Skin epidermis (tissue), 12 donors: Measurements from ENCODE around the gene PAPSS2.

Experiments
- H3K27ac ChIP-seq, 21 experiments: fragments of 200-600 bp; sonication (generic) in 11 of 21; one replicate each; pipeline ENCODE4 v1.5.0; 2020; ENCODE audit warnings: mild to moderate bottlenecking in 3 of 21, inconsistent platforms in 2 of 21, moderate library complexity in 2 of 21
- H3K4me3 ChIP-seq, 7 experiments: fragments of 200-600 bp; sonication (generic) in 2 of 7; one replicate each; pipeline ENCODE4 v1.5.0; 2020; ENCODE audit warnings: inconsistent platforms in 2 of 7, mild to moderate bottlenecking in 2 of 7, moderate library complexity in 1 of 7

Gene PAPSS2

DNA sequence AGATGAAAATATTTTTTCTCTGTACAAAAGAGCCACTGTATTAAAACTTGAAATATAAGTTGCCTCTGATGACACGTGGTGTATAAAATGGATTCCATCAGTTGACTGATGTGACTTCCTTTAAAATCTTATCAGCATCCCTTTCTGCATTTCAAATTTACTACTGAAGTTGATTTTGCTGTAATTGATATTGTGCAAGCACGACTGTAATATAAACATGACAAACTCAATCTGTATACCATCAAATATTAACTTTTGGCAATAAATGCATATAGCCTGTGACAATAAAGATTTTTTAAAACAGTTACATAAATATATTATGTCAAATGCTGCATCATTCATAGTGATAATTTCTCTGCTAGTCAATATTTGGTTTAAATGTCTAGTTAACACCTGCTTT, 7.8 kb downstream of the PAPSS2 start:
- Histone ChIP-seq H3K4me3 (no peak overlapping the region), H3K27ac (no peak overlapping the region)

DNA sequence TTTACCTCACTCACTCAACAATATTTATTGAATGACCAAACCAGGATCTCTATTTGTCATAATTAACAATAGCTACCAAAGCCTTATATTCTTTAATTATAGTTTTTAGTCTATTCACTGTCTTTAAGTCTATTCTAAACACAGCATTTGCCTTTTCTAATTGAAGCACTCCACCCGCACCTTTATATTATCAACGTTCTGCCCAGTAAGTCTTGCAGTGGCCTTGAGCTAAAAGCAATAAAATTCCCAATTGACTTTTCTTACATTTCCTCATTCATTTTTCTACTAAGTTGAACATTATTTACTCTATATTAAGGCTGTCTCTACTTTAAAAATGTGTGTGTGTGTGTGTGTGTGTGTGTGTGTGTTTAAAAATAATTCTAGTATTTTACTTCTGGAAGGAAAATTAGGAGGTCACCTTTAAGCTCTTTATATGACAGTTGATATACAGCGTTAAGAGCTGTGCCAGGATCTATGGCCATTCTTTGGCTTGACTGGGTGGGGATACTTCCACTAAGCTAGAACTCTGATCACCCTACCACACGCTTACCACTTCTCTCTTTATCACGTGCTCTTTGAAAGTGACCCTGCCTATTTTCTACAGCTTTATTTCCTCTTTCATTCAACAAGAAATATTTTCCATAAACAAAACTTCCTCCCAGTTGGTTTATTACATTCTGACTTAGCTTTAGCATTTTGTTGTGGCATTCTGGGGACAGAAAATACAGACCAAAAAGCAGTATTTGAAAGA, 8.8 kb downstream of the PAPSS2 start:
- H3K27ac ChIP-seq = peak overlapping the region in 1 of 21 experiments; percentile 38
- H3K4me3 ChIP-seq = no peak overlapping the region

DNA sequence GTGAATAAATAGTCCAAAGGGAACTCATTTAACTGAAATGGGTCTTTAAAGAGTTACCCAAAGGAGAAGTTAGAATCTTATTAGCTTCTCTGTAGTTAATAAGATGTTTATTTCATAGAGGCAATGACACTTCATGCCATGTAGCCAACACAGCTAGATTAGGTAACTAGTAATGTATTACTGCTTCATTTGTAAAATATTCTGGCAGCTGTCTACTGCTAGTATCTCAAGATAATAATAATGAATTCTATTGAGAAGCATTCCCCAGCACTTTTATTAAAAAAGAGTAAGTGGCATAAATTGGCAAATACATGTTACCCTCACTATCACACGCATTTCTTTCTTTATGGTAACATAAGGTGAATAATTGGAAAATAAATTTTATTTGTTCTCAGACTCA, 10.1 kb downstream of the PAPSS2 start:
- H3K4me3 ChIP-seq = no peak overlapping the region
- H3K27ac ChIP-seq = no peak overlapping the region

DNA sequence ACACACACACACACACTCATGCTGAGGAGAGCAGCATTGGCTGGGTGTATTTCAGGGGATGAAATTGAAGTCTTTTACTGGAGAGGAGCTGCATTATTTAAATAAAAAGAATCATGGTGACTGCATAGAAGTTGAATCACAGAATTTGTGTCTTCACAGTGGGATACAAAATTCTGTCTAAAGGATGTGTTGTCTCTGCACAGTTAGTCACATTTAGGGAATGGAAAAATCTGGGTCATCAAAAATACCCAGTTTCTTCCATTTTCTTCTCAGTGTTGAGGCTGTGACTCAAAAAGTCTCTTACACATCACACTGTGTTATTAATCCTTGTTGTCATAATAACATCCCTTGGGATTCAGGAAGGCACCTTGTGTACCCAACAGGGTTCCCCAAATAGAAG, 10.9 kb downstream of the PAPSS2 start:
- Histone ChIP-seq H3K27ac (peak overlapping the region in 1 of 21 experiments; percentile 4), H3K4me3 (no peak overlapping the region)

DNA sequence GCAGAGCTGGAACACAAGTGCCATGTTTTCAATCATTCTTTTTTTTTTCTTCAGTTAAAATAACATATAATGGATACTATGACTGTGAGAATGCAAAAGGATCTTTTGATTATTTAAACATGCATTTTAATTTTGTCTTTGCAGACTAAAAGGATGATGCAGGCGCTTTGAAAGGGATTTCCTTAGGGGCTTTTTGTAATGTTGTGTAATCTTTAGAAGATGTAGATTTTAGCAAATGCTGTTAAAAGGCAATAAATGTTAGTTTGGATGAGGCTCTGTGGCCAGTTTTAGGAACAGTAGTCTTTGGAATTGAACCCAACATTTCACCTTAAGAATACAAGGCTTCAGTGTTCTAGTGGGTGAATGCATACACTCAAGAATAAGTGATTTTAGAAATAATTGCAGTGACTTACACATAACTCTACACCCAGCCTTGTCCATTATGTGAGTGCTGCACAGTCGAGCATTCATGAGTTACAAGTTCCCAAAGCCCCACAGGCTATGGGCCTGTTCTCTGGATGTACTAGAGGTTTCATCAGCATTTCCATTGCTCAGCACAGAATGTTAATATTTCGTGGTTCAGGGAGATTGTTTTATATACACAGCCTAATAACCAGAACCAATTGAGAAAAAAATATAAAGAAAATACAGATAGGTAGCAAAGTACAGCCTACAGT, 11.6 kb downstream of the PAPSS2 start:
- H3K4me3 ChIP-seq = no peak overlapping the region
- peak overlapping the region in 1 of 21 experiments; percentile 4 for H3K27ac ChIP-seq

DNA sequence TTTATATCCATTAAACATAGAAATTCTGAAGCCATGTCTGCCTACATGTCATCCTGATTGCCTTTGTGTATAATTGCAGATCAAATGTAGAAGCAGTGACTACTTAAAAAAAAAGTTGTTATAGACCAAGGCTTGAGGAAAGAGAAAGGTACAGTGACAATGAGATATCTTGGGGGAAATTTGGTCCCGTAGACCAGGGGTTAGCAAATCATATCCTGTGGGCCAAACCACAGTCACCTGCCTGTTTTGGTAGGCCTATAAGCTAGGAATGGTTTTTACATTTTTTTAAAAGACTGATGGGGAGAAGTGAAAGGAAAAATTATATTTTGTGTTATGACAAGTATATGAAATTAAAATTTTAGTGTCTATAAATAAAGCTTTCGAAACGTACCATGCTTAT, 12.9 kb downstream of the PAPSS2 start:
- Histone ChIP-seq H3K4me3 (no peak overlapping the region), H3K27ac (no peak overlapping the region)

DNA sequence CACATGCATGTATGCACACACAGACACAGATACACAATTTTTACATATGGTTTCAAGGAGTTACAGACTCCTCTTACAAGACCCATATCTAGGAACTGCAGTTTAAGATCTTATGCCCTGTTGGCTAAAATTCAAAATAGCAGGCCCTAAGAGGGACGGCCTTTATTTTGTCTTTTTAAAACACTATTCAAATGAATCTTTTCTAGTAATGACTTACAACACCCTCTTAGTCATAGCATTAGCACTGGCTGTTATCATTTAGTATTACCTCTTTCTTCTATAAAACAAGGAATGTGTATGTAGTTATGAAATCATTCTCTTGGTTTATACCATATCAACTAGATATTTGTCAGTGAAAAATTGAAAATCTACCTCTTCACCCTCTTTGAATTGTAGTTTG, 15.3 kb downstream of the PAPSS2 start:
- Histone ChIP-seq H3K27ac (no peak overlapping the region), H3K4me3 (no peak overlapping the region)

DNA sequence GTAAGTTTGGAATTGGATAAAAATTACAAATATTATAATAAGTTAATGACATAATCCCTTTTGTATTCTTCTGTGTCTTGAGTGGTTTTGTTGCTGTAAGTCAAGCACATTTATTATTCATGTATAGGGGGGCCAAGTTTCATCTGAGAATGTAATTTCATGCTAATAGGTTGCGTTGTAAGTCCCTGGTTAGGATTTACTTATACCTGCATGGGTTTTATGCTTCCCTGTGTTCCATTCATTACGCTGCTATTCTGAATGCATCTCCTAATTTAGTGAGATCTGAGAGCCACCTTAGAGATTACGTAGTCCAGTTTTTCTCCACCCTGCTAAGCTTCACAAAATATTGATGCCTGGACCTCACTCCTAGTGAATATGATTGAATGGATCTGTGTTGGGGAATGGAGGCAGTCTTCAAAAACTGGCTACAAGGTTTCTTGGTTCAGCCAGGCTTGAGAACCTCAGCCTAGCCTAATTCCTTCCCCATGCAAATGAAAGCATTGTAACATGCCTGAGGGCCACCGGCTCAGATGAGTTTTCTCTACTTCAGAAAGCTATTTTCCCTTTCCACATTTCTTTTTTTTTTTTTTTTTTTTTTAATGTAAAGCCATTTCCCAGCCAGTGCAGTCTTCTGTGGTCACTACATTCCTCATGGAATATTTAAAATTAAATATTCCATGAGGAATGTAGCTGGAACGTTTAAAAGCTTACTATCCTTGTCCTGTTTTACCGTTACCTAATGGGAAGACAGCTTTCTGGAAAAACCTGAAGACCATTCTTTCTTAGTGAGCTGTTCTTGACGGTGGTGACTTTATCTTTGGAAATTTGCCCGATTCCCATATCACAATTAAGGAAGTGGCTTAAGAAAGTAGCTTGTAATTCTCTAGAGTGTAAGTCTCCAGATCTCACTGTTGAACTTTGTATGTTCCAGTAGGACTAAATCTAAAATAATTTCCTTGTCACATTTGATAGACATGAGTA, 16.0 kb downstream of the PAPSS2 start:
- no peak overlapping the region for H3K27ac ChIP-seq
- no peak overlapping the region for H3K4me3 ChIP-seq

DNA sequence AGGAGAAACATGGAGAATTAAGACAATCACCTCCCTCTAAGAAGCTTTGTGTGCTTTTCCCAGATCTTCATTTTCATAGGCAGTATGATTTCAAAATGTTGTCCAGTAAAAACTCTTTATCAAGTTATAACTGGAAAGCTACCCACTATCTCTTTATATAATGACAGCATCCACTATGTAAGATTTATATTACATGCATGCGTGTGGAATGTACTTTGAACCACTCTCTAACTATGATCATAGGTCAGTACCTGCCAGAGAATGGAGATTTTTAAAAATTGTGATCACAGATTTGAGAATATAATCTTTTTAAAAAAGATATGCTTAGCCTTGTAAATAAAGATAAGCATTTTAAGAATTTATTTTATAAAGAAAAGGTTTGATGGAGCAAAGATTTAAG, 17.9 kb downstream of the PAPSS2 start:
- Histone ChIP-seq H3K27ac (no peak overlapping the region), H3K4me3 (no peak overlapping the region)

DNA sequence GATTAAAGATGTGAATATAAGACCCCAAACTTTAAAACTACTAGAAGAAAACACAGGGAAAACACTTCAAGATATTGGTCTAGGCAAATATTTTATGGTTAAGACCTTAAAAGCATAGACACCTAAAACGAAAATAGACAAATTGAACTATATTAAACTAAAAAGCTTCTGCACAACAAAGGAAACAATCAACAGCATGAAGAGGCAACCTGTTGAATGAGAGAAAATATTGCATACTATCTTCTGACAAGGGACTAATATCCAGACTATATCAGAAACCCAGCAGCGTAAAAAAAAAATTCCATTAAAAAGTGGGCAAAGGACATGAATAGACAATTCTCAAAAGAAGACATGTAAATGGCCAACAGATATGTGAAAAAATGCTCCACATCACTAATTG, 18.6 kb downstream of the PAPSS2 start:
- Histone ChIP-seq H3K27ac (no peak overlapping the region), H3K4me3 (no peak overlapping the region)

DNA sequence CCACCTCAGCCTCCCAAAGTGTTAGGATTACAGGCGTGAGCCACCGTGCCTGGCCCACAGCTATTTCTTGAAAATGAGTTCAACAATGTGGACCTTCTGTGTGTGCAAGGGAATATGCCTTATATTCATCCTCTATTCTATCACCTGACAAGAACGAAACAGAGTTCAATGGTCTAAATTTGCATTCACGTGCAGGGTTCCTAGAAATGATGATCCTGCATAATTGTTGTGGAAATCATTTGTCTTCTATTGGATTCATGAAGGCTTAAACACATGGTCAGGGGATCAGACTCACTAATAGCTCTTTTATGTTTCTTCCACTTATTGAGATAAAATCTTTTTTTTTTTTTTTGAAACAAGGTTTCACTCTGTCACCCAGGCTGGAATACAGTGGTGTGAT, 23.7 kb downstream of the PAPSS2 start:
- Histone ChIP-seq H3K27ac (no peak overlapping the region), H3K4me3 (no peak overlapping the region)

DNA sequence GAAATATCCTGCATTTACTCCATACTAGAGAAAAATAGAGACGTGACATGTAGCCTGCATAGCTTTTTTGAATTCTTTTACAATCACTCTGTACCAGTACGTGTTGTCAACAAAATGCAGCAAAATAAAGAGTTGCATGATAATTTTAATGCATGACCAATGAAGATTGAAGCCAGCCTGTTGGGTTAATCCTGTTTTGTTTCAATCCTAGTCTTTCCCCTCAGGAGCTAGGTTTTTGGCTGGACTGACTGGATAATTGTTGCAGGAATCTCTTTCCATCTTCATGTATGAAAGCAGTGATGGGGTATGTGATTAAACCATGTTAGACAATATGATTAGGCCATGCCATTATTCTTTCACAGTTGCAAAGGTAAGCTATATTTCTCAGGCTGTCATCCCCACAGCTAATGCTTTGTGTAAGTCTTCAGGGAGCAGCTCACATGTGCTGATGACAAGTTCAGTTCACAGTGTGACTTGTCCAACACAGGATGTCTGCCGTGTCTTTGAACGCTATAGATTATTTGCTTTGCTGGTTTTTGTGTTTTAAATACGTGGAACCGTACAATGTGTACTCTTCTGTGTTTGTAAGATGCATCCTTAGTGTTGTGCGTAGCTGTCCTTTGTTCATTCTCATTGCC, 24.4 kb downstream of the PAPSS2 start:
- Histone ChIP-seq H3K4me3 (no peak overlapping the region), H3K27ac (no peak overlapping the region)

DNA sequence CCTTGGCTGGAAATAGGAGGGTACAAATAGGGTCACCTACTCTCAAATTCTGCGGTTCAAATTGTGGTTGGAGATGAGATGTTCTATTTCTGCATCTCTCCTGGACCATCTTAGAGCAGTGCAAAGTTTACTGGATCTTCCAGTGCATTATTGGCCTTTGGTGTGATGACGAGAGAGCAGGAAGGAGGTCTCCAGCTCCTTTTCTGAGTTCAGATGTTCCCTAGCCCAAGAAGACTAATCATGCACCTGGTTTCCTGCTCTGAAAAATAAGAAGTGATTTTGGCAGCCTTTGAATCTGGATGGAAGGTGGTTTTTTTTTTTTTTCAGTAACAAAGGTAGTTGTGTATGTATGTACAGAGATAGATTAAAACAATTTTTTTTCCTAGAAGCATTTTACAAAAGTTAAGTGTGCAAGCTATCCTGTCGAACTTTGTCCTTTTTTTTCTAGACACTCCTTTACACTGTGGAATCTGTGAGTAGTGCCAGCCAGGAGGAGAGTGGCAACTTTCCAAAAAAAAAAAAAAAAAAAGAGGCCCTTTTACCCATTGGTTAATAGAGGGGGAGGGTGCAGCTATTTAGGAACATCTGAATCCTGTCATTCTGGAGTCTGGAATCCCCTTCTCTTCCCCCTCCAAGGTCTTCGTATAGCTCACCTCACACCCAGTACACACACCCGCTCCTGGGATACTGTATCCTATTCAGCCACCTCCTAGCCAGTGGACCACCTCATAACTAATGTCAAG, 26.3 kb downstream of the PAPSS2 start:
- no peak overlapping the region for H3K4me3 ChIP-seq
- no peak overlapping the region for H3K27ac ChIP-seq

DNA sequence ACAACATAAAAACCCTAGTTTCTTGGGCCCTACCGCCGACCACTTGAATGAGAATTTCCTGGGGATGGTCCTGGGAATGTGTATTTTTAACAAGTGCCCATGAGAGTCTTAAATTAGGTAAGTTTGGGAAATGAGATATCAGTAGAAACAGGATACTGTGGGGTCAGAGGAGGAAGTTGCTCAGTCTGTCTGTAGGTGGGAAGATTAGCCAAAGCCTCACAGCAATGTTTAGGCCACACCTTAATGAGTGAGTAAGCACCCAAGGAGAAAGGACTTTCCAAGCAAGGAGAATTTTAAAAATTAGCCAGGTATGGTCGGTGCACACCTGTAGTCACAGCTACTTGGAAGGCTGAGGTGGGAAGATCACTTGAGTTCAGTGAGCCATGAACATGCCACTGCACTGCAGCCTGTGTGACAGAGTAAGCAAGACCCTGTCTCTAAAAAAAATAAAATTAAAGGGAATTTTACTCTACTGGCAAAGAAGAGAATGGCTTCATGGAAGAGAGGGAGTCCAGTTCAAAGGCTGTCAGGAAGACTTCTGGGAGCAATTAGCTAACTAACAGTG, 31.9 kb downstream of the PAPSS2 start:
- no peak overlapping the region for H3K4me3 ChIP-seq
- no peak overlapping the region for H3K27ac ChIP-seq

DNA sequence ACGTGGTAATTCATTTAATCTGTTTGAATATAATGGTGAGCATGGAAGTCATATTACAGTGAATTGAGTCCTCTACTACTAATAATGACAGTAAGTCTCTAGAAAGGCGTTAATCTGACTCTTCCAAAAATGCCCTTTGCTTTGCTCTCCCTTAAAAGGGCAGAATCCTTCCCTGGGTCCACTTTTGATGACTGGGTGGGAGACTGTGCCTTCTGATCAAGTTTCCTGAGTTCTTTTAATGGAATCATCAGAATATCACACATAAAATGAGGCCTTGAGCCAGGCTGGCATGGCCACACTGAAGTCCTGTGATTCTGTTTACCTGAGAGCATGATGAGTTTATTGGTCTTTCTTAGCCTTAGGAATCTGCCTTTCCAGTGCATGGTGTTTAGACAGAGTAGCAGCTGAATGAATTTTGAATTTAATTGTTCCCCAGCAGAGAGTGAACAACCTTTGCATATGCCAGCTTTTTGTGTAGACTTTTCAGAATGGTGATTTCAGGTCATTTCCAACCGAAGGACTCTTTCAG, 33.3 kb downstream of the PAPSS2 start:
- no peak overlapping the region for H3K4me3 ChIP-seq
- H3K27ac ChIP-seq = no peak overlapping the region

DNA sequence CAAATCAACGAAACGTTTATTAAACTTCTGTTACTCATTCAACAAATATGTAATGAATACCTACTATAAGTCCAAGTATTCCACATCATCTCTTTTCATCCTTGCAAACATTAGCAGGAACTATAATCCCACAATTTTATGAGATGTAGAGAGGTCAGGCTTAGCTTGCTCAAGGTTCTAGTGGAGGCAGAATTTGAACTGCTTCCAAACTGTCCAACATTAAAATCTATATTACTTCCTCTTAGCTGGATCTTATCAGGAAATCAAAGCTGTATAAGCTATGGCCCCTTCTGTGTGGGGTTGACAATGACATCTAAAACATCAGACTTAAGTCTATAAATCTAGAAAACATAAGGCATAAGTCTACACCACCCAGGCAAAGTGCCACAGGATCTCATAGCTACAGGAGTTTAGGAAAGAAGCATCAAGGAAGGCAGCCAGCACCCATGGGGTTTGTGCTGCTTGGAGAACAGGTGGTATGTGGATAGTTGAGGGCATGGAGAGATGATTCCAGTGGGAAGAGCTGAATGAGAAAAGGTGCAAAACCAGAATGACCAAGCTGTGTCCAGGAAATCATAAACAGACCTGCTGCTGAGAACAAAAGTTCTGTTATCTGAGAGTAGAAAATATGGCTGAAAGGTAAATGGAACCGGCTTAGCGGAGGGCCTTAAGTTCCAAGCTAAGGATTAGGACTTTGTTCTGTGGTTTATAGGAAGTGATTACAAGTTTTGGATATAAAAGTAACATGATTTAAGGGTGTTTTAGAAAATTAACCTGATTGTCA, 34.5 kb downstream of the PAPSS2 start:
- no peak overlapping the region for H3K4me3 ChIP-seq
- no peak overlapping the region for H3K27ac ChIP-seq

DNA sequence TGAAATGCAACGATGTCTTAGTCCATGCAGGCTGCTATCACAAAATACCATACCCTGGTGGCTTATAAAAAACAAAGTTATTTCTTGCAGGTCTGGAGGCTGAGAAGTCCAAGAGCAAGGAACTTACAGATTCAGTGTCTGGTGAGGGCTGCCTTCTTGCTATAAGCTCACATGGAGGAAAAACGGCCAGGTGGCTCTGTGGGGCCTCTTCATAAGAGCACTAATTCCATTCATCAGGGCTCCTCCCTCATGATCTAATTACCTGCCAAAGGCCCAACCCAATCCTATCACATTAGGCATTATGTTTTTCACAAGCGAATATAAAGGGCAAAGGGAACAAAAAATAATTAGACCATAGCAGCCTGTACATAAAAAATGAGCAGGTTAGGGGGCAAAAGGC, 35.4 kb downstream of the PAPSS2 start:
- Histone ChIP-seq H3K4me3 (no peak overlapping the region), H3K27ac (no peak overlapping the region)
